GM18873 (cell line): ENCODE results near the gene MPV17L2.

Experiments used
- ATAC-seq: cut with Tn5 transposase; IDR thresholded peaks from one replicate; pipeline ENCODE4 v1.9.1; 2021; ENCODE audit warnings: mild to moderate bottlenecking, moderate library complexity, moderate number of reproducible peaks; ENCODE audit not compliant: unreplicated experiment, low FRiP score

Gene MPV17L2

GRCh38 chr19:18211683-18212082 is 18.7 kb downstream of the MPV17L2 start:
- ATAC-seq = no peak

- no peak for ATAC-seq
Observed at GRCh38 chr19:18214779-18215433, 21.9 kb downstream of the MPV17L2 start.

GRCh38 chr19:18216789-18217188 is 23.8 kb downstream of the MPV17L2 start:
- no peak for ATAC-seq

- ATAC-seq = no peak
Observed at GRCh38 chr19:18218159-18218558, 25.1 kb downstream of the MPV17L2 start.

- ATAC-seq = no peak
Observed at GRCh38 chr19:18218600-18218999, 25.6 kb downstream of the MPV17L2 start.

- no peak for ATAC-seq
Observed at GRCh38 chr19:18219911-18220631, 27.1 kb downstream of the MPV17L2 start.

GRCh38 chr19:18220632-18221275 is 27.7 kb downstream of the MPV17L2 start:
- ATAC-seq = no peak

GRCh38 chr19:18221815-18222725 is 29.1 kb downstream of the MPV17L2 start:
- ATAC-seq = no peak

GRCh38 chr19:18223860-18224524 is 31.0 kb downstream of the MPV17L2 start:
- ATAC-seq = no peak

- peak; percentile 77 for ATAC-seq
Observed at GRCh38 chr19:18224525-18225354, 31.7 kb downstream of the MPV17L2 start.

- ATAC-seq = no peak
Observed at GRCh38 chr19:18225355-18225701, 32.3 kb downstream of the MPV17L2 start.

GRCh38 chr19:18225702-18226468 is 32.9 kb downstream of the MPV17L2 start, which contains the start of gene PDE4C:
Gene PDE4C (minus strand): TSS chr19:18226438. CDS start chr19:18226415, 23 bp downstream.
- no peak for ATAC-seq

GRCh38 chr19:18226956-18227780 is 34.1 kb downstream of the MPV17L2 start:
- ATAC-seq = no peak

- no peak for ATAC-seq
Observed at GRCh38 chr19:18227781-18228271, 34.8 kb downstream of the MPV17L2 start.

GRCh38 chr19:18229474-18229873 is 36.5 kb downstream of the MPV17L2 start:
- no peak for ATAC-seq

GRCh38 chr19:18229915-18230314 is 36.9 kb downstream of the MPV17L2 start:
- ATAC-seq = no peak

- no peak for ATAC-seq
Observed at GRCh38 chr19:18230941-18231734, 38.1 kb downstream of the MPV17L2 start.
